KOPT-K1 (cell line): ENCODE measurements around the gene PC.

Experiments
- H3K27ac ChIP-seq: fragments of 200-600 bp; sonication (generic); 2 replicates; pipeline ENCODE4 v1.5.1; 2016; ENCODE audit warnings: antibody characterized with exemption, mild to moderate bottlenecking, low read depth, low read length; ENCODE audit not compliant: poor library complexity, severe bottlenecking
- H3K36me3 ChIP-seq: fragments of 200-600 bp; sonication (generic); 2 replicates; pipeline ENCODE4 v1.5.1; 2017; ENCODE audit warnings: antibody characterized with exemption, mild to moderate bottlenecking, low read length, moderate library complexity; ENCODE audit not compliant: insufficient read depth
- H3K9me3 ChIP-seq: fragments of 200-600 bp; sonication (generic); 2 replicates; pipeline ENCODE4 v1.5.1; 2017; ENCODE audit warnings: antibody characterized with exemption, low read length, mild to moderate bottlenecking; ENCODE audit not compliant: insufficient read depth, poor library complexity, severe bottlenecking

Gene PC

DNA sequence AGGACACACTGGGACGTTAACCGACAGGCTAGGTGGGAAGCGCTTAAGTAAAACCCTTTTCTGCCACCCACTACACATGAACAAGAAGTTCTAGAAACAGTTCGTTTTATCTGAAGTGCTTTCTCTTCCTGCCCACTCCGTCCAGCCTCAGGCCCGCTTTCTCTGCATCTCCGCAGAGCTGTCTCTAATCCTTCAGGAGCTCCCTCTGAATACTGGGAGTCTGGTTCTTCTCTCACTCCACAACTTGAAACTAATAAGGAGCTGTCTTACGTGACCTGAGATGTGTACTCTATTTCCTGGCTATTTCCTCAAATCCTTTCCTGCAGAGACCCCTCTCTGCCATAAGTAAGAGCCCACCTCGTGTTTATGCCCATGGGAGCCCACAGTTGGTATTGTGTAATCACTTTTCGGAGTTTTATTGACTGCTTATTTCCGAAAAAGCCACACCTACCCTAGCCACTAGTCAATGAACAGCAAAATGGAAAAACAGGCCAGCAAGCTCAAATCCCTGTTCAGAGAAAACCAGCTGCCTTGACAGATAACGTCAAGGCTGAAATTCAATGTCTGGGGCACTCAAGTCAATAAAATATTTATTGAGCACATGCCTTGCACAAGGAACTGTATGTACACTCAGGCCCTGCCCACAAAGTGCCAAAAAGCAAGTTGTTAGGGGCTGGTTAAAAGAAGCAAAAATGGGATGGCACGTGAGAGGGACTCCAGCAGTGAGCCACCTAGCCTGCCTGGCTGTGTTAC lies 4.9 kb downstream of the PC start:
- H3K9me3 ChIP-seq: no peaks in the 10 kb centered on the region
- no peak overlapping the region for H3K27ac ChIP-seq
- no peaks in the 10 kb centered on the region for H3K36me3 ChIP-seq

DNA sequence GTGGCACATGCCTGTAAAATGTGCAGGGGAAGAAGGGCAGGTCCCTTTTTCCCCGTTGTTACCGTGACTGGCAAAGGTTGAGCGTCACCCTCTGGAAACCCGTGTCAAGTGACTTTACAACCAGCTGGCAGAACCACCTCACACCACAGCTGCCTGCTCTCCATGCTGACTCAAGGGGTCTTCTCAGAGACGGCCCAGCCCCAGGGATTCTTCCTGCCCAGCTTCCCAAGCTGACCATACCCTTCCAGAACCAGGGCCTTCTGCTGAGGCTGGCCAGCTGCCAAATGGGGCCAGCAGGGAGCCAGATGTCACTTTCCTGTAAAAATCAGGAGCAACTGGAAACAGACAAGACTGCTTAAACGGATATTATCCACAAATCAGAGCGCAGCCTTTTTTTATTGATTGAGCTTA lies 6.3 kb downstream of the PC start:
- Histone ChIP-seq H3K9me3 (no peaks in the 10 kb centered on the region), H3K36me3 (no peaks in the 10 kb centered on the region), H3K27ac (no peak overlapping the region)

DNA sequence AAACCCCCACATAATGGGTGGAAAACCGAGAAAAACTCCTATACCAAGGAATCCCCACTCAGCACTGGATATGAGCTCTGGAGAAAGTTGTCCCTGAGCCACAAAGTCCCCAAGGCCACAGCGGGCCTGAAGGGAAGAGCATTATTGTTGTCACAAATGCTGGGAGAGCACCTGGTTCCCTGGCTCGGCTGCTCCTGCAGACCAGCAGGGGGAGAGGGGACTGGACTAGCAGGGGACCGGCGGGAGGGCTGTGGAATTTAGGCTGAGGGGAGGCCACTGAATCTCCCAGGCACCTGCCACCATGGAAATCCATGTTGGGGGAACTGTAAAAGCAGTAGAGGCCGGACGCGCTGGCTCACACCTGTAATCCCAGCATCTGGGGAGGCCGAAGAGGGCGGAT lies 7.0 kb downstream of the PC start:
- Histone ChIP-seq H3K9me3 (no peaks in the 10 kb centered on the region), H3K27ac (no peak overlapping the region), H3K36me3 (no peaks in the 10 kb centered on the region)

DNA sequence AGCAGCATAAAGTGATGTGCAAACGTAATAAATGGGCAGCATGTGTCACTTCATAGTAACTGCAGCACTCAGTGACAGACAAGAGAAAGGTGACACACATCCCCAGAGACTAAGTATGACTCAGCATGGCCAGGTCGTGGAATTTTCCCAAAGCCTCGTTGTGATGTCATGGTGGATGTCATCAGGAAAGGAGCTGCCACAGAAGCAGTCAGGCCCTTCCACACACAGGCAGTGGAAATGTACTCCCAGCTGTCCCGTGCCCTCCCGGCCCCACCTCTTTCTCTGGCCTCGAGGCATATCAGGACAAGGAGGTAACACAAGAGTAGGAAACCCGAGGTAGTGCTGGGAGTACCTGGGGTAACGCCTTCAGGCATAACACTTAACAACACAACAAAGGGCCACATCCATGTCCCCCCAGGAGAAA lies 8.1 kb downstream of the PC start:
- no peaks in the 10 kb centered on the region for H3K9me3 ChIP-seq
- no peaks in the 10 kb centered on the region for H3K36me3 ChIP-seq
- no peak overlapping the region for H3K27ac ChIP-seq

DNA sequence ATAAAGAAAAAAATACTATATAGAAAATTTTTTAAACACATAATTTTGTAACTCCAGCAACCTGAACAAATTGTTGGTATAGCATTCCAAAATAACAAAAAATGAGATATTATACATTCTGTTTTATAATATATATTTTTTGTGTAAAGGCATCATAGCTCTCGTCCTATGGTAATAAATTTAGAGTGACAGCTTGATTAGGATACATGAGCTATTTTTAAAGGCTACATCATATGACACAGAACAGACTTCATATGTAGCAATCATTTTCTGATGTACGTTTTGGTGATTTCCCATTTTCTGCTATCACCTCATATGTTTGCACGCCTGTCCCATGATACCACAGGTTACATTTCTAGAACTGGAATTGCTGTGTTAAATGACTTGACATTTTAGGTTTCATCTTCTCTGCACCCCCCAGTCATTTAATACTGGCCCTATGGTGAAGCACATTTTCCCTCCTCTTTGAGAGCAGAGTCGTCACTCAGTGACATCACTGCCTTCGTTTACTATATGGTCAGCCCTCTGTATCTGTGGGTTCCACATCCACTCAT lies 19.5 kb downstream of the PC start:
- H3K36me3 ChIP-seq: no peaks in the 10 kb centered on the region
- no peak overlapping the region for H3K27ac ChIP-seq
- H3K9me3 ChIP-seq: no peaks in the 10 kb centered on the region

DNA sequence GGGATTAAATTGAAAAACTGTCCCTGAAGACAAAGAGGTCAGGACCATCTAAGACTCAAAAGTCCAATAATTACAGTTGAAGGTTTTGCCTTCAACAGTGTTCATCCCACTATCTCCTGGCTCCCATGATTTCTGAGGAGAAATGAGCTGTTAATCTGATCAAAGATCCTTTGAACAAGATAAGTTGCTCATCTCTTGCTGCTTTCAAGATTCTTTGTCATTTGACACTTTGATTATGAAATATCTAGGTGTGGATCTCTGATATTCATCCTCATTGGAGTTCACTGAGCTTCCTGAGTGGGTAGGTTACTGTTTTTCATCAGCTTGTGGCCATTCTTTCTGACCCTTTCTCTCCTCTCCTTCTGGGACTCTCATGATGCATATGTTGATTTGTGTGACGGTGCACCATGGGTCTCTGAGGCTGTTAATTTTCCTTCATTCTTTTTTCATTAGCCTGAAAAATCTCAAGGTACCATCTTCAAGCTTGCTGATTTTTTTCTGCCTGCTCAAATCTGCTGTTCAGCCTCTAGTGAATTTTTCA lies 20.9 kb downstream of the PC start:
- H3K27ac ChIP-seq: no peak overlapping the region
- no peaks in the 10 kb centered on the region for H3K9me3 ChIP-seq
- H3K36me3 ChIP-seq: no peaks in the 10 kb centered on the region

DNA sequence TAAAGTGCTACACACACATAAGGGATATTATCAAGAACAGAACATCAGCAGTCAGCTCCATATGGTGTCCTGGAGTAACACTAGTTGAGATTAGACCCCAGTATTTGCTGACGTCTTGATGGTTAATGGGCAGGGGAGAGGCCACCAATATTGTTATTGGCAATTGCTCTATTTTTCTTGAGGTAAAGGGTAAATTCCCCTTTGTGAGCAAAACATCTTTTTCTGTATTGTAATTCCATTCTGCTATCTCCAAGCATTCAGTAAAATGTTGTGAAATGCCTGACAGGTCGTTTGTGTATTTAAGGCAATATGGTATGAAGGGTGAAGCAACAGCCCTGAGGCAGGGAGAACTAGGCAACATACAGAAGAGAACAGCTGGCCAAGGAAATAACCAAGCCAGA lies 21.9 kb downstream of the PC start:
- H3K36me3 ChIP-seq: no peaks in the 10 kb centered on the region
- no peaks in the 10 kb centered on the region for H3K9me3 ChIP-seq
- H3K27ac ChIP-seq: no peak overlapping the region

DNA sequence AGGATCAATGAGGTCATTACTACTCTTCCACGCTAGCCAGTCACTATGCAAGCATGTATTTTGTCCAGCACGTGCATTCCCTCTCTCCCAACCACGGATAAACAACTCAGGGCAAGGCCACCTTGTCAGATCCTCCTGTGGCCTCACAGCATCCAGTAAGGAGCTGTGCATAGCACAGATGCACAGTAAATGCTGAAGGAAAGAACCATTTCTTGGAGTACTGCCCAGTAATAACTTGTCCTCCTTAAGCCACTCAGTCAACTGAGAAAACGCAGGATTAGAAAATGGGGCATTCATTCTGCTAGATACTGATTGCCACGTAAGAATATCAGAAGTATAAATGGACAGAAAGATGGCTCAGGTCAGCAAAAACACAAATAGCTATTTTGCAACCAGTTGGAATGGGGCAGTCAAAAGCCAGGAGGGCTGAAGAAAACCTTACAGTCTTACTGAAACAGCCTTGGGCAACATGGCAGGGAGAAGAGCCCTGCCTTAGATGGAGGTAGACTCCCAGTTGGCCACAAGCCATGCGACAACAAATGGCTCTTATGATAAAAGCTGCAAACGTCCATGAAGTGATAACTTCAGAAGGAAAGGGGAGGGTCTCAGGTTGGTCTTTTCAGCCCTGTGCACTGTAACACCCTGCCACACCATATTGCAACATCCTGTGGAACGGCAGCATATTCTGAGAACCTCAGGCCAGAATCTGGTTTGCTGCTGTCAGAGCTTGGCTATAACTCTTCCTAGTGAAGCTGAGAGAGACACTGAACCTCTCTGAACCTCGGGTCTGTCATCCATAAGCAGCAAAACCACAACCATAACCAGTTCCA lies 23.0 kb downstream of the PC start:
- no peak overlapping the region for H3K27ac ChIP-seq
- H3K36me3 ChIP-seq: no peaks in the 10 kb centered on the region
- no peaks in the 10 kb centered on the region for H3K9me3 ChIP-seq

DNA sequence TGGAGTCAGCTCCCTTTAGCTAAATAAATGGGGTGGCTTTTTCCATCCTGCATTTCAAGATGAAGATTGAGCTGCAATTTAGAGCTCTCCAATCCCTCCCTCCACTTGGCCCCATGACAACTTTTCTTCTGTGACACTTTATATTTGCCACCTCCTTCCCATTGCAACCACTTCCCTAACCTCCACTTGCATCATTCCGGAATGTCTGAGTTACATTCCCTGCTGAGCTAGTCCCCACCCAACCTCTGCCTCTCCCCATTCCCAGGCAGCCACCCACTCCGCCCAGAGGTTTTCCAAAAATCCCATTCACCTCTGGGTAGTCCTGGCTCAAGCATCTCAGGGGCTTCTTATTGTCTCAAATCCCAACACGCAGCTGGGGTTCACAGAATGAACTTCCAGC lies 24.7 kb downstream of the PC start:
- Histone ChIP-seq H3K27ac (no peak overlapping the region), H3K9me3 (no peaks in the 10 kb centered on the region), H3K36me3 (no peaks in the 10 kb centered on the region)

DNA sequence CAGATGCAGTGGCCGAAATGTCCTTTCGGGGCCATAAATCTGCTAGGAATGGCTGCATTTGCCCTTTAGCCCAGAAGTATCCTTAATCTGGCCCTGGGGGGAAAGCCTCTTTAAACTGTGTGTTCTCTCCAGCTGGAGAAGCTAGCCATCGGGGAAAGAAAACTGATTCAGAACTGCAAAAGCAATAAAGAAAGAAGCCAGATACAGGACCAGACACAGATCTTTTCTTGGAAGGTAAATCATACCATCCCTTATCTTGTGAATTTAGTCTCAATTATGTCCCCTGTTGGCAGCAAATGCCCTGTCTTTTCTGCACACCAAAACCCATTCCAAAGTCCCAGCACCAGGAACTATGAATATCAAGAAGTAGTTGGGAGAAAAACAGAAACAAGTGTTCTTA lies 25.6 kb downstream of the PC start:
- Histone ChIP-seq H3K36me3 (no peaks in the 10 kb centered on the region), H3K9me3 (no peaks in the 10 kb centered on the region), H3K27ac (no peak overlapping the region)

DNA sequence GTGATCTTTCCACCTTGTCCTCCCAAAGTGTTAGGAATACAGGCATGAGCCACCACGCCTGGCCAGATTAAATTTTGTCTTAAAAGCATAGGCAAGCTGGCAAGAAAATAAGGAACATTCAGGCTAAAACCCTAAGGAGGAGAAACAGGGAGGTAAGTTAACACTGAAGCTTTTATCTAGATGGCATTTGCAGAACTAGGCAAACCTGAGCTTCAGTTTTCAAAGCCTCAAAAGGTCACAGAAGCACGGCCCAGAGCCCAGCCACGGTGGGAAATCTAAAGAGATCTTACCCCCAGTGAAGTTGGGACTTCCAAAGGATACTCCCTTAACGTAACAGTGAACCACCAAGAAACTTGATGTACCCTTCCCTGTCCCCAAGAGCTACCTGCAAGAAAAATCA lies 28.4 kb downstream of the PC start:
- Histone ChIP-seq H3K27ac (no peak overlapping the region), H3K36me3 (no peaks in the 10 kb centered on the region), H3K9me3 (no peaks in the 10 kb centered on the region)

DNA sequence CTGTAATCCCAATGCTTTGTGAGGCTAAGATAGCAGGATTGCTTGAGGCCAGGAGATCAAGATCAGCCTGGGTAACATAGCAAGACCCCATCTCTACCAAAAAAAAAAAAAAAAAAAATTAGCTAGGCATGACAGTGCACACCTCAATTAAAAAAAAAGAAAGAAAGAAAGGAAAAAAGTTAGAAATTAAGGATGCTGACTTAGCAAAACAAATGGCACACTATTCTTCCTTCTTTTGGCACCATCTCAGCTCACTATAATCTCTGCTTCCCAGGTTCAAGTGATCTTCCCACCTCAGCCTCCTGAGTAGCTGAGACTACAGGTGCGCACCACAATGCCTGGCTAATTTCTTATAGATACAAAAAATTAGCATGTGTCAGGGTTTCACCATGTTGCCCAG lies 33.9 kb downstream of the PC start:
- H3K9me3 ChIP-seq: no peaks in the 10 kb centered on the region
- no peak overlapping the region for H3K27ac ChIP-seq
- no peaks in the 10 kb centered on the region for H3K36me3 ChIP-seq

DNA sequence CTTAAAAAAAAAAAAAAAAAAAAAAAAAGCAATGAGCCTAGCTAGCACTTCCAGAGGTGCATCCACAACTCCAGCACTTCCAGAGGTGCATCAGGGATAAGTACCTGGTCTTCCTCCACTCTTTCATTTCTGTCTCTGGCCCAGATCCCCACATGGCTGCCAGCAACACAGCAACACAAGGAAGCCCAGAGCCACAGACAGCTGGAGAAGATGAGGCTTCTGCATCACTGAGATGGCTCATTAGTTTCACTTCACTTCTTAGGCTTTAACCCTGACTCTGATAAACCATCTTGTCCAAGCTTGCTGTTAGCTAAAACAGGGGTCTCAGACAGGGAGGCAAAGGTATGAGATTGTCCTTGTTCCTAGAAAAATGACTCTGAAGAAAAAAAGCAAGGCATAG lies 35.6 kb downstream of the PC start:
- Histone ChIP-seq H3K9me3 (no peaks in the 10 kb centered on the region), H3K27ac (no peak overlapping the region), H3K36me3 (no peaks in the 10 kb centered on the region)

DNA sequence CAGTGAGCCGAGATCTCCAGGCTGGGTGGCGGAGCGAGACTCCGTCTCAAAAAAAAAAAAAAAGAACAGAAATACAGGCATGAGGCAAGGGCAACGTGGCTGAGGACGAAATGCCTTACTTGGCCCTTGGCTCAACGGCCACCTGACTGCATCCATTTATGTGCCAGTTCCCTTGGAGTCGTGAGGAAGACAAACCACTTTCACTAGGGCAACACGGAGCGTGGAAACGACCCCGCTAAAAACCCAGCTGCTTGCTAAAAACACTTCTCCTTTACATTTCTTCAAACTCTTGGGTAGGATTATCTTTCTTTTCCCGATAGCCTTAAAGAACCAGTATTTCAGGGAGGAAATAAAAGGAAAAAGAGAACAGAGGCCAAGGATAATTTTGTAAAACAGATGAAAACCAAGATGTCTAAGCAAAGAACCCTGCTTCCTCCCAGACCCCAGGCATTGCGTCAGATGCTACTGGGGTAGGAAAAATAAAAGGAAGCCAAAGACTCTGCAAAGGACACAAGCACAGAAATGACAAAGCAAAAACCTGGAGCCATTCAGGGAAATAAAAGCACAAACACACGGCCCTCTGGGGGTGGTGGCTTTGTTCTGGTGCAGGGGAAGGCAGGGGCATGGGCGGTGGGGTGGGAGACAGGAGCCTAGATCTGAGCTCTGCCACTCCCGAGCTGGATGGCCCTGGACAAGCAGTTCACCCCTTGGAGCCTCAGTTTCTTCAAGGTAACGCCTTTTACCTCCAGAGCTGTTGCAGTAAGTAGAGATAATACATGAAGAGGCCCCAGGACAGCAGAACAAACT lies 37.0 kb downstream of the PC start:
- Histone ChIP-seq H3K9me3 (no peaks in the 10 kb centered on the region), H3K36me3 (no peaks in the 10 kb centered on the region), H3K27ac (no peak overlapping the region)

DNA sequence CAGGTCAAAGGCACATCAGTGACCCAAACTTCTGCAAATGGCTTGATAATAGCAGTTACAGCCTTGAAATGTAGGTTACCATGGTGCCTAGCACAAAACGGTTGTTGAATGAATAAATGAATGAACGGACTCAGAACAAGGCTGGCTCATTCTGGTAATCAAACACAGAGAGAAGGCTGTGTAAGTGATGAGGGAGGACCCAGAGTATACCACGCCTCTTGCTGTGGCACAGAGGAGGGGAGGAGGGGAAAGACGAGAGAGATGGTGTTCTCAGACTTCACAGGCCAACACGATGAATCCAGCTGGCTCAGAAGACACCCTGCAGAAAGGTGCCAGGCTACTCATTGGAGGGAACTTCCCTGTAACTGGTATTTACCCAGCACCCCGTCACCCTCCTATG lies 38.3 kb downstream of the PC start:
- H3K27ac ChIP-seq: no peak overlapping the region
- H3K36me3 ChIP-seq: no peaks in the 10 kb centered on the region
- H3K9me3 ChIP-seq: no peaks in the 10 kb centered on the region
